ENCODE data around the gene GREB1L.

GREB1L gene

GRCh38 chr18:21389903-21390302 is 147.9 kb downstream of the GREB1L start:
- DNase-seq (ENCODE audit: insufficient read length, low spot score), result no peak
- no peak for FAIRE-seq
- no peak for TF ChIP-seq POLR2A (IDR thresholded peaks at IDR 0.05; ENCODE audit: low read depth, low read length)

GRCh38 chr18:21391074-21391673 is 149.1 kb downstream of the GREB1L start:
- DNase-seq (ENCODE audit: insufficient read length, low spot score), result peak; percentile 2
- TF ChIP-seq POLR2A (IDR thresholded peaks at IDR 0.05; ENCODE audit: low read depth, low read length), result no peak
- peak; percentile 36 for FAIRE-seq

GRCh38 chr18:21393986-21394385 is 152.0 kb downstream of the GREB1L start:
- no peak for TF ChIP-seq POLR2A (IDR thresholded peaks at IDR 0.05; ENCODE audit: low read depth, low read length)
- DNase-seq (ENCODE audit: insufficient read length, low spot score) (no peak), FAIRE-seq (no peak)

GRCh38 chr18:21398121-21398520 is 156.1 kb downstream of the GREB1L start:
- no peak for TF ChIP-seq POLR2A (IDR thresholded peaks at IDR 0.05; ENCODE audit: low read depth, low read length)
- DNase-seq (ENCODE audit: insufficient read length, low spot score), result no peak
- FAIRE-seq, result no peak

- no peak for TF ChIP-seq POLR2A (IDR thresholded peaks at IDR 0.05; ENCODE audit: low read depth, low read length)
- no peak for FAIRE-seq
- DNase-seq (ENCODE audit: insufficient read length, low spot score), result no peak
These were observed 160.2 kb downstream of the GREB1L start for GRCh38 chr18:21402272-21402671.

- no peak for DNase-seq (ENCODE audit: insufficient read length, low spot score)
- FAIRE-seq, result no peak
- no peak for TF ChIP-seq POLR2A (IDR thresholded peaks at IDR 0.05; ENCODE audit: low read depth, low read length)
These were observed 162.4 kb downstream of the GREB1L start for GRCh38 chr18:21404426-21404825.

- peak; percentile 48 for FAIRE-seq
- peak; percentile 7 for DNase-seq (ENCODE audit: insufficient read length, low spot score)
- no peak for TF ChIP-seq POLR2A (IDR thresholded peaks at IDR 0.05; ENCODE audit: low read depth, low read length)
These were observed 164.1 kb downstream of the GREB1L start for GRCh38 chr18:21406116-21406515.

GRCh38 chr18:21408681-21409080 is 166.6 kb downstream of the GREB1L start:
- no peak for TF ChIP-seq POLR2A (IDR thresholded peaks at IDR 0.05; ENCODE audit: low read depth, low read length)
- no peak for DNase-seq (ENCODE audit: insufficient read length, low spot score)
- no peak for FAIRE-seq

- no peak for FAIRE-seq
- no peak for TF ChIP-seq POLR2A (IDR thresholded peaks at IDR 0.05; ENCODE audit: low read depth, low read length)
- no peak for DNase-seq (ENCODE audit: insufficient read length, low spot score)
These were observed 191.4 kb downstream of the GREB1L start for GRCh38 chr18:21433436-21433835.

GRCh38 chr18:21439431-21439846 is 197.4 kb downstream of the GREB1L start:
- TF ChIP-seq POLR2A (IDR thresholded peaks at IDR 0.05; ENCODE audit: low read depth, low read length), result no peak
- FAIRE-seq (peak; percentile 96), DNase-seq (ENCODE audit: insufficient read length, low spot score) (peak; percentile 19)

GRCh38 chr18:21441670-21442069 is 199.6 kb downstream of the GREB1L start:
- TF ChIP-seq POLR2A (IDR thresholded peaks at IDR 0.05; ENCODE audit: low read depth, low read length), result no peak
- FAIRE-seq, result no peak
- no peak for DNase-seq (ENCODE audit: insufficient read length, low spot score)

GRCh38 chr18:21443776-21444464 is 201.9 kb downstream of the GREB1L start:
- FAIRE-seq (no peak), DNase-seq (ENCODE audit: insufficient read length, low spot score) (no peak)
- TF ChIP-seq POLR2A (IDR thresholded peaks at IDR 0.05; ENCODE audit: low read depth, low read length), result no peak

GRCh38 chr18:21444465-21445212 is 202.6 kb downstream of the GREB1L start:
- DNase-seq (ENCODE audit: insufficient read length, low spot score) (no peak), FAIRE-seq (no peak)
- TF ChIP-seq POLR2A (IDR thresholded peaks at IDR 0.05; ENCODE audit: low read depth, low read length), result no peak

- FAIRE-seq (no peak), DNase-seq (ENCODE audit: insufficient read length, low spot score) (no peak)
- TF ChIP-seq POLR2A (IDR thresholded peaks at IDR 0.05; ENCODE audit: low read depth, low read length), result no peak
These were observed 206.3 kb downstream of the GREB1L start for GRCh38 chr18:21448299-21448698.
